ENCODE results near the gene SMYD5. TPM values are rescaled to one million over a fixed set of nuclear protein-coding genes. Genes with fewer than 3 reads are reported as not detected.
A peak's percentile ranks its signal among the peaks of the same experiment; 100 is the strongest.

The SMYD5 gene
- total RNA-seq, 2 donors from 2014 or later: 34.9 to 35.4 TPM

- whole genome bisulfite sequencing, 2 experiments (ENCODE audit: insufficient coverage in 1 of 2, insufficient read length in 1 of 2): 13 to 27% methylated on average over 6 to 25 of the region's 25 CpGs
These were observed 38.9 kb upstream of the SMYD5 start for GRCh38 chr2:73174941-73175662.

GRCh38 chr2:73175663-73176204, 38.3 kb upstream of the SMYD5 start:
- 0% methylated on average over 35 to 56 of the region's 59 CpGs for WGBS, 2 experiments (ENCODE audit: insufficient coverage in 1 of 2, insufficient read length in 1 of 2)
- peaks cover 74% of the 10 kb centered on the region for H3K27me3 Mint-ChIP-seq (ENCODE audit: insufficient read depth)
- peak; percentile 88 for DNase-seq
- Histone ChIP-seq H3K4me1 (ENCODE audit: control insufficient read depth, insufficient read depth, low read length) (no peaks in the 10 kb centered on the region), H3K9me3 (ENCODE audit: control insufficient read depth, low read length) (no peaks in the 10 kb centered on the region), H3K9ac (ENCODE audit: extremely low read depth, low read length, poor library complexity, severe bottlenecking) (no peak overlapping the region), H3K36me3 (ENCODE audit: control insufficient read depth, insufficient read depth, low read length) (no peaks in the 10 kb centered on the region), H3K27ac (ENCODE audit: low read depth, low read length) (no peak overlapping the region), H3K27me3 (ENCODE audit: control insufficient read depth, insufficient read depth, low read length, poor library complexity, severe bottlenecking) (peaks cover 66% of the 10 kb centered on the region), H3K4me3 (ENCODE audit: low read length) (peak overlapping the region; percentile 91)
- no peaks in the 10 kb centered on the region for H3K9me3 Mint-ChIP-seq
- peaks cover 15% of the 10 kb centered on the region for H3K4me1 Mint-ChIP-seq
- no peaks in the 10 kb centered on the region for H3K36me3 Mint-ChIP-seq (ENCODE audit: low read depth)
- no peak overlapping the region for H3K27ac Mint-ChIP-seq
- peak; percentile 10 for TF ChIP-seq CTCF (conservative IDR thresholded peaks at IDR 0.05)
- peak overlapping the region; percentile 72 for H3K4me3 Mint-ChIP-seq

More at GRCh38 chr2:73174941-73175662, 38.9 kb upstream of the SMYD5 start:
- H3K27me3 Mint-ChIP-seq (ENCODE audit: insufficient read depth): peaks cover 68% of the 10 kb centered on the region
- no peaks in the 10 kb centered on the region for H3K9me3 ChIP-seq (ENCODE audit: control insufficient read depth, low read length)
- no peak overlapping the region for H3K9ac ChIP-seq (ENCODE audit: extremely low read depth, low read length, poor library complexity, severe bottlenecking)
- peak overlapping the region; percentile 72 for H3K4me3 Mint-ChIP-seq
- no peaks in the 10 kb centered on the region for H3K36me3 Mint-ChIP-seq (ENCODE audit: low read depth)
- TF ChIP-seq CTCF (conservative IDR thresholded peaks at IDR 0.05): no peak
- no peak overlapping the region for H3K27ac ChIP-seq (ENCODE audit: low read depth, low read length)
- no peak for DNase-seq
- no peaks in the 10 kb centered on the region for H3K9me3 Mint-ChIP-seq
- peaks cover 60% of the 10 kb centered on the region for H3K27me3 ChIP-seq (ENCODE audit: control insufficient read depth, insufficient read depth, low read length, poor library complexity, severe bottlenecking)
- H3K4me1 Mint-ChIP-seq: peaks cover 15% of the 10 kb centered on the region
- H3K27ac Mint-ChIP-seq: no peak overlapping the region
- no peaks in the 10 kb centered on the region for H3K36me3 ChIP-seq (ENCODE audit: control insufficient read depth, insufficient read depth, low read length)
- peak overlapping the region; percentile 91 for H3K4me3 ChIP-seq (ENCODE audit: low read length)
- H3K4me1 ChIP-seq (ENCODE audit: control insufficient read depth, insufficient read depth, low read length): no peaks in the 10 kb centered on the region

GRCh38 chr2:73176205-73176880, 37.7 kb upstream of the SMYD5 start:
- H3K9me3 Mint-ChIP-seq: no peaks in the 10 kb centered on the region
- peaks cover 66% of the 10 kb centered on the region for H3K27me3 ChIP-seq (ENCODE audit: control insufficient read depth, insufficient read depth, low read length, poor library complexity, severe bottlenecking)
- no peaks in the 10 kb centered on the region for H3K36me3 ChIP-seq (ENCODE audit: control insufficient read depth, insufficient read depth, low read length)
- no peak overlapping the region for H3K27ac ChIP-seq (ENCODE audit: low read depth, low read length)
- no peaks in the 10 kb centered on the region for H3K4me1 ChIP-seq (ENCODE audit: control insufficient read depth, insufficient read depth, low read length)
- DNase-seq: peak; percentile 85
- no peak overlapping the region for H3K9ac ChIP-seq (ENCODE audit: extremely low read depth, low read length, poor library complexity, severe bottlenecking)
- no peaks in the 10 kb centered on the region for H3K9me3 ChIP-seq (ENCODE audit: control insufficient read depth, low read length)
- H3K36me3 Mint-ChIP-seq (ENCODE audit: low read depth): no peaks in the 10 kb centered on the region
- peak overlapping the region; percentile 72 for H3K4me3 Mint-ChIP-seq
- peaks cover 15% of the 10 kb centered on the region for H3K4me1 Mint-ChIP-seq
- no peak overlapping the region for H3K27ac Mint-ChIP-seq
- peak; percentile 34 for TF ChIP-seq CTCF (conservative IDR thresholded peaks at IDR 0.05)
- H3K27me3 Mint-ChIP-seq (ENCODE audit: insufficient read depth): peaks cover 79% of the 10 kb centered on the region
- WGBS, 2 experiments (ENCODE audit: insufficient coverage in 1 of 2, insufficient read length in 1 of 2): 4 to 8% methylated on average over 20 to 31 of the region's 31 CpGs
- H3K4me3 ChIP-seq (ENCODE audit: low read length): peak overlapping the region; percentile 91

Data from endodermal cell (in vitro differentiated cells).